Activated CD4-positive, alpha-beta T cell treated with anti-CD3 and anti-CD28 coated beads for 36 hours (primary cell): ENCODE measurements around the gene HSPA12B. TPM values are rescaled to one million over a fixed set of nuclear protein-coding genes. Genes with fewer than 3 reads are reported as not detected.

Experiments
- ATAC-seq: fragments of 200-7000 bp; cut with Tn5 transposase; one replicate; pipeline ENCODE4 v1.10.0; 2021; ENCODE audit warnings: mild to moderate bottlenecking, moderate library complexity
- CTCF ChIA-PET: fragments of 350-600 bp; sonication (Branson Sonifier 250); formaldehyde crosslinking; loops from one replicate; lab custom pipeline; 2021; ENCODE audit warnings: antibody characterized with exemption; lab: Charles Lee
- POLR2A ChIA-PET: fragments of 350-600 bp; sonication (Branson Sonifier 250); formaldehyde crosslinking; loops from one replicate; lab custom pipeline; 2021; ENCODE audit warnings: antibody characterized with exemption, inconsistent platforms; lab: Charles Lee
- DNase-seq: peaks from one replicate; pipeline ENCODE4 v3.0.0-alpha.2; 2020
- H3K27ac Mint-ChIP-seq: one replicate; pipeline ENCODE4 v1.8.0; 2021; ENCODE audit warnings: mixed read lengths
- H3K27me3 Mint-ChIP-seq: one replicate; pipeline ENCODE4 v1.8.0; 2021; ENCODE audit warnings: mixed read lengths
- H3K36me3 Mint-ChIP-seq: one replicate; pipeline ENCODE4 v1.8.0; 2021; ENCODE audit warnings: low read depth, mixed read lengths
- H3K4me1 Mint-ChIP-seq: one replicate; pipeline ENCODE4 v1.8.0; 2021; ENCODE audit warnings: mixed read lengths
- H3K4me3 Mint-ChIP-seq: one replicate; pipeline ENCODE4 v1.8.0; 2021; ENCODE audit warnings: mild to moderate bottlenecking, moderate library complexity, mixed read lengths
- H3K9me3 Mint-ChIP-seq: one replicate; pipeline ENCODE4 v1.8.0; 2021; ENCODE audit warnings: low read depth, mixed read lengths
- intact Hi-C, 2 experiments: fragments of 100-400 bp; cut with DNase I in 1 of 2; cut with micrococcal nuclease in 1 of 2; formaldehyde crosslinking; loops; one replicate each; pipeline versions ENCODE4 v1.14.2 to v1.15.1; 2022 to 2024; cut with DNase I, micrococcal nuclease
- total RNA-seq, 2 experiments: library from RNA; stranded (reverse); gene quantifications; one replicate each; pipeline ENCODE4 v1.2.3, GENCODE V29; 2021

HSPA12B gene
- total RNA-seq, 2 experiments from 2014 or later: not detected

GRCh38 chr20:3767110-3767426 is 34.6 kb downstream of the HSPA12B start:
- Mint-ChIP-seq H3K9me3 (no peaks in the 10 kb centered on the region), H3K4me1 (peaks cover 25% of the 10 kb centered on the region), H3K27ac (peak overlapping the region; percentile 34), H3K27me3 (no peaks in the 10 kb centered on the region), H3K36me3 (no peaks in the 10 kb centered on the region), H3K4me3 (peak overlapping the region; percentile 81)
- DNase-seq (peak; percentile 48), ATAC-seq (no peak)
- ChIA-PET POLR2A (interaction anchor here (0.9 to 2.5 kb wide), 6 partner anchors 9 to 359 kb away, joined by 3 to 15 read pairs (median 6); partner anchors contain the start of gene CENPB), CTCF (interaction anchor here (0.6 to 4.6 kb wide), 7 partner anchors 9 to 101 kb away, joined by 3 to 47 read pairs (median 4); partner anchors contain the start of genes AP5S1 and SPEF1)
- intact Hi-C loops: loop anchor here (1.0 to 5.0 kb wide), 11 partner anchors 14 to 895 kb away; partner anchors contain the start of genes AP5S1 (in 2 of the 2), CENPB (in 1 of the 2), DDRGK1 (in 1 of the 2) and FASTKD5 (in 1 of the 2)

GRCh38 chr20:3767427-3768341 is 35.2 kb downstream of the HSPA12B start, which contains the start of gene ADISSP:
ADISSP (minus strand) TSS chr20:3767753; CDS start chr20:3760100, 7,653 bp downstream.
- H3K36me3 Mint-ChIP-seq: no peaks in the 10 kb centered on the region
- no peaks in the 10 kb centered on the region for H3K9me3 Mint-ChIP-seq
- ChIA-PET CTCF (interaction anchor here (0.6 to 4.6 kb wide), 16 partner anchors 11 to 315 kb away, joined by 3 to 47 read pairs (median 3); partner anchors contain the start of genes AP5S1, CENPB and SPEF1), POLR2A (interaction anchor here (0.6 to 2.5 kb wide), 12 partner anchors 8 to 1381 kb away, joined by 3 to 15 read pairs (median 4); partner anchors contain the start of genes AP5S1 and CENPB)
- H3K27ac Mint-ChIP-seq: peak within 1 kb of the TSS; percentile 70
- ATAC-seq (peak; percentile 93), DNase-seq (peak; percentile 99)
- H3K4me1 Mint-ChIP-seq: peaks cover 25% of the 10 kb centered on the region
- intact Hi-C loops: loop anchor here (1.0 to 5.0 kb wide), 19 partner anchors 14 to 895 kb away; partner anchors contain the start of genes AP5S1 (in 2 of the 2), ATRN (in 1 of the 2), CDC25B (in 1 of the 2) and CENPB (in 1 of the 2)
- H3K27me3 Mint-ChIP-seq: no peaks in the 10 kb centered on the region
- peak within 1 kb of the TSS; percentile 81 for H3K4me3 Mint-ChIP-seq

GRCh38 chr20:3768342-3769130 is 36.1 kb downstream of the HSPA12B start:
- ChIA-PET POLR2A (interaction anchor here (0.6 to 2.5 kb wide), 7 partner anchors 7 to 1381 kb away, joined by 3 to 15 read pairs (median 5); partner anchors contain the start of gene AP5S1), CTCF (interaction anchor here (0.5 to 4.6 kb wide), 13 partner anchors 11 to 317 kb away, joined by 3 to 47 read pairs (median 4); partner anchors contain the start of genes AP5S1, CENPB and SPEF1)
- ATAC-seq (peak; percentile 50), DNase-seq (peak; percentile 89)
- H3K9me3 Mint-ChIP-seq: no peaks in the 10 kb centered on the region
- intact Hi-C loops: loop anchor here (1.0 to 5.0 kb wide), 10 partner anchors 13 to 896 kb away; partner anchors contain the start of genes ATRN (in 1 of the 2), CDC25B (in 1 of the 2), FASTKD5 (in 1 of the 2) and MAVS (in 1 of the 2)
- H3K27ac Mint-ChIP-seq: peak overlapping the region; percentile 70
- no peaks in the 10 kb centered on the region for H3K27me3 Mint-ChIP-seq
- H3K4me1 Mint-ChIP-seq: peaks cover 25% of the 10 kb centered on the region
- H3K36me3 Mint-ChIP-seq: no peaks in the 10 kb centered on the region
- peak overlapping the region; percentile 81 for H3K4me3 Mint-ChIP-seq

GRCh38 chr20:3771552-3772058 is 39.1 kb downstream of the HSPA12B start:
- Mint-ChIP-seq H3K27ac (no peak overlapping the region), H3K4me1 (peaks cover 14% of the 10 kb centered on the region), H3K36me3 (no peaks in the 10 kb centered on the region), H3K27me3 (no peaks in the 10 kb centered on the region), H3K9me3 (no peaks in the 10 kb centered on the region), H3K4me3 (no peak overlapping the region)
- ATAC-seq: no peak
- intact Hi-C loops: no loop called here
- no peak for DNase-seq
- CTCF ChIA-PET: interaction anchor here (0.7 to 1.5 kb wide), 4 partner anchors 14 to 48 kb away, joined by 3 to 4 read pairs (median 3); partner anchors contain the start of genes AP5S1 and CDC25B
- POLR2A ChIA-PET: interaction anchor here (0.6 kb wide), 1 partner anchor 10 kb away, joined by 3 read pairs; the partner anchor contains the start of gene SPEF1

DNA sequence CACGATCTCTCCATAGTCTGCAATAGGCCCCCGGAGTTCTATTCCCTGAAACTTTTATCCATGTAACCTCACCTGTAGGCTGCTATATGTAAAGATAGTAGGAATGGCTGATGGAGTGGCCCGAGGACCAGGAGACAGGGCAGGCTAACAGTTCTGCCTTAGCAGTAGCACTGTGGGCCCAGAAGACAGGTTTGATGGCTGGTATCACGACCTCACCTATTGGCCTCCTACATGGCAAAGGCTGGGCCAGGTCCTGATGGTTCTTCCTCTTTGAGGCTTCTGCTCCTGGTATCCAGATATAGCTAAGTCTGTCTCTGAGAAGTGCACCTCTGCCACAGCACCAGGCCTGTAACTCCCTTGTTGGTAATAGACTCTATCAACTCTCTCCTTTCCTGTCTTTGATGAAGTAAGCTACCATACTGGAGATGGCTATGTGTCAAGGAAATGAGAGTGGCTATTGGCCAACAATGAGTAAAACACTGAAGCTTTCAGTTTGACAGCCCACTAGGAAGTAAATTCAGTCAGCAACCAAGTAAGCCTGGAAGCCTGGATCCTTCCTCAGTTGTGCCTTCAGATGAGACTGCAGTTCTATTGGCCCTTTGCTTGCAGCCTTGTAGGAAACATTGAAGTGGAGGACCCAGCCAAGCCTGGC is 43.1 kb downstream of the HSPA12B start:
- CTCF ChIA-PET: interaction anchor here (0.9 to 6.5 kb wide), 3 partner anchors 8 to 99 kb away, joined by 4 to 47 read pairs (median 5); partner anchors contain the start of genes ADISSP and CENPB
- Mint-ChIP-seq H3K9me3 (no peaks in the 10 kb centered on the region), H3K4me1 (peaks cover 13% of the 10 kb centered on the region), H3K27me3 (peaks cover 15% of the 10 kb centered on the region), H3K36me3 (no peaks in the 10 kb centered on the region), H3K27ac (no peak overlapping the region), H3K4me3 (no peak overlapping the region)
- no peak for DNase-seq
- no peak for ATAC-seq
- POLR2A ChIA-PET: interaction anchor here (1.0 kb wide), 1 partner anchor 8 kb away, joined by 3 read pairs; the partner anchor contains the start of gene ADISSP
- intact Hi-C loops: no loop called here

- no peaks in the 10 kb centered on the region for H3K36me3 Mint-ChIP-seq
- DNase-seq (no peak), ATAC-seq (peak; percentile 42)
- no peaks in the 10 kb centered on the region for H3K9me3 Mint-ChIP-seq
- peaks cover 15% of the 10 kb centered on the region for H3K27me3 Mint-ChIP-seq
- ChIA-PET POLR2A (interaction anchor here (1.0 to 3.4 kb wide), 2 partner anchors 9 to 35 kb away, joined by 5 to 15 read pairs; partner anchors contain the start of gene ADISSP), CTCF (interaction anchor here (0.6 to 6.5 kb wide), 6 partner anchors 10 to 98 kb away, joined by 3 to 47 read pairs (median 3); partner anchors contain the start of genes ADISSP and AP5S1)
- intact Hi-C loops: no loop called here
- H3K4me1 Mint-ChIP-seq: peaks cover 28% of the 10 kb centered on the region
- peak overlapping the region; percentile 66 for H3K4me3 Mint-ChIP-seq
- no peak overlapping the region for H3K27ac Mint-ChIP-seq
Observed at GRCh38 chr20:3777381-3777715, 44.9 kb downstream of the HSPA12B start.

DNA sequence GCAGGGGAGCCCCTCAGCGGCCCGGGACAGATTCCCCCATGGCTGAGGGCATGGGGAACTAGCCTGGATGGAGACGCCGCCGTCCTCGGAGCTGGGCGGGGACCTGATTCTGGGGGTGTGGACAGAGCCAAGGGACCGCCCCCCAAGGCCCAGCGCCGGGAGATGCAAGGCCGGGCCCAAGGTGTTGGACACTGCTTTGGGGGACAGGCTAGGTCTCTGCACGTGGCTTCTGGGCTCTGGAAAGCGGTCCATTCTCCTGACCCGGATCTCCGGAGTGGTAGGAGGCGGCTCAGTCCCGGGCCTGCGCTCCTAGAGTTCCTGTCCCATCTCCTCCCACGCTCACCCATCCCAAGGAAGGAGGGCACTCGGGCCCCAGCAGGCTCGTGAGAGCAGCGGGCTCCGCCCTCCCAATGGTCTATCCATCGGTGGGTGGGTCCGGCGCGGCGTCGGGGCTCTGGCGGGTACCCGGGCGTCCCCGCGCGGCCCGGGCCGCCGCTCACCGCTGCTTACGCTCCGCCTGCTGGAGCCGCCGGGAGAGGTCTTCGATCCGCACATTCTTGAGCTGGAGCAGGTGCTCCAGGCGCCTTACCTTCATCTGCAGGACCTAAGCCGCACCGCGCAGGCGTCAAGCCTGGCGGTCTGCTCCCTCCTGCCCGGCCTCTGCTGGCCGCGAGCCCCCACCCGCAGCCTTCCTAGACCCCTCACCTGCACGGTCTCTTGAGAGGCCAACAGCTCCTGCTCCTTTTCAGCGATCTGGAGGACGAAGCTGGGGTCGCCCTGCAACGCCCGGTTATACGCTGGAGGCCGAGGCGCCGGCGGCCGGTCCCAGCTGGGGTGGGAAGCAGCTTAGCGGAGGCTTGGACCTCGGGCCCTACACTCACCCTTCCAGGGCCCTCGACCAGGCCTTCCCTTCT is 45.5 kb downstream of the HSPA12B start:
- intact Hi-C loops: no loop called here

GRCh38 chr20:3778976-3779375 is 46.5 kb downstream of the HSPA12B start:
- H3K36me3 Mint-ChIP-seq: peaks cover 5% of the 10 kb centered on the region
- CTCF ChIA-PET: interaction anchor here (0.8 to 6.5 kb wide), 7 partner anchors 8 to 193 kb away, joined by 3 to 47 read pairs (median 4); partner anchors contain the start of genes ADISSP and AP5S1
- H3K4me3 Mint-ChIP-seq: no peak overlapping the region
- H3K9me3 Mint-ChIP-seq: no peaks in the 10 kb centered on the region
- H3K4me1 Mint-ChIP-seq: peaks cover 36% of the 10 kb centered on the region
- ATAC-seq (no peak), DNase-seq (no peak)
- POLR2A ChIA-PET: interaction anchor here (3.4 kb wide), 1 partner anchor 11 kb away, joined by 15 read pairs; the partner anchor contains the start of gene ADISSP
- intact Hi-C loops: no loop called here
- H3K27ac Mint-ChIP-seq: no peak overlapping the region
- H3K27me3 Mint-ChIP-seq: peaks cover 15% of the 10 kb centered on the region

More for the DNA sequence above, 45.5 kb downstream of the HSPA12B start:
- H3K36me3 Mint-ChIP-seq: no peaks in the 10 kb centered on the region
- ATAC-seq (peak; percentile 76), DNase-seq (peak; percentile 66)
- CTCF ChIA-PET: interaction anchor here (0.7 to 6.5 kb wide), 10 partner anchors 9 to 194 kb away, joined by 3 to 47 read pairs (median 4); partner anchors contain the start of genes ADISSP and AP5S1
- H3K4me1 Mint-ChIP-seq: peaks cover 32% of the 10 kb centered on the region
- POLR2A ChIA-PET: interaction anchor here (3.4 kb wide), 1 partner anchor 10 kb away, joined by 15 read pairs; the partner anchor contains the start of gene ADISSP
- H3K9me3 Mint-ChIP-seq: no peaks in the 10 kb centered on the region
- H3K4me3 Mint-ChIP-seq: peak overlapping the region; percentile 66
- no peak overlapping the region for H3K27ac Mint-ChIP-seq
- H3K27me3 Mint-ChIP-seq: peaks cover 15% of the 10 kb centered on the region
